ENCODE data around the gene SPRY1.

SPRY1 gene

DNA sequence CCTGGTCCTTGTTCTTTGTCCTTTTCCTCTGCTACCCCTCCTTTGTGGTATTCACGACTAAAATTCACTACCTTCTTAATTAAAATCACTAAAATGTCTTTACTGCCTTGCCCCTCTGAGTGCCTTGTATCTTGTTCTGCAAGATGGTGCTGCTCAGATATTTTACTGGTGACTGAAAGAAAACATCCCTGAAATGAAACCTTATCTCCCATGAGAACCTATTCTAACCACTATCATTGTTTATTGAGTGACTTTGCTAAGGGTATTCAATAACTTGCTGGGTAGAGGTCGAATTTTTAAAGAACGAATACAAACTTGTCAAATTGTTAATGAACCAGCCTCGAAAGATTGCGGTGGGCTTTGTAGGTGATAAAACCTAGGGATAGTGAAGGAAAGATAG lies 52.8 kb downstream of the SPRY1 start:
- no peak for DNase-seq

DNA sequence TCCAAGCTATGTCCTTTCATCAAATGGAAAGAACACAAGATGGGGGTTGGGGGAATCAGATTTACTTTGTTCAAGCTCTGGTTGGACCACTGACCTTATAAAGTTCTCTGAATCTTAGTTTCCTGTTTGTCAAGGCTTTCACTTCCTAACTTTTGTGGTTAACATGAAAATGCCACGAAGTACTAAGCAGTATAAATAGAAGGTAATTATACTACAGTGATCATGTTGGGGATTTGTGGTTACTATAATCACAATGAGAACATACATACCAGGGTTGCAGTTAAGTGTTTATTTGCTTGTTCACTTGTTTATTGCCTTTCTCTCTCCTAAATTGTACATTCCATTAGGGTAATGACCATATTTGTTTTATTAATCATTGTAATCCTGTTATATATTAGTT lies 53.2 kb downstream of the SPRY1 start:
- no peak for DNase-seq

DNA sequence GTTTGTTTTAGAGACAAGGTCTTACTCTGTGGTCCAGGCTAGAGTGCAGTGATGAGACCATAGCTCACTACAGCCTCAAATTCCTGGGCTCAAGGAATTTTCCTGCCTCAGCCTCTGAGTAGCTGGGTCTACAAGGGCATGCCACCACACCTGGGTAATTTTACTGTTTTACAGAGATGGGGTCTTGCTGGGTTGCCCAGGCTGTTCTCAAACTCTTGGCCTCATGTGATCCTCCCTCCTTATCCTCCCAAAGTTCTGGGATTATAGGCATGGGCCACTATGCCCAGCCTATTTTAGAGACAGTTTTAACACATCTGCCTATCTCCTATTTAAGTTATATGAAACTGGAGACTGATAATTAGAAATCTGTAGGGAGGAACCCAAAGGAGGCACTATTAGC lies 53.8 kb downstream of the SPRY1 start:
- no peak for DNase-seq

GRCh38 chr4:123452616-123453015 lies 56.0 kb downstream of the SPRY1 start:
- DNase-seq, result no peak

DNA sequence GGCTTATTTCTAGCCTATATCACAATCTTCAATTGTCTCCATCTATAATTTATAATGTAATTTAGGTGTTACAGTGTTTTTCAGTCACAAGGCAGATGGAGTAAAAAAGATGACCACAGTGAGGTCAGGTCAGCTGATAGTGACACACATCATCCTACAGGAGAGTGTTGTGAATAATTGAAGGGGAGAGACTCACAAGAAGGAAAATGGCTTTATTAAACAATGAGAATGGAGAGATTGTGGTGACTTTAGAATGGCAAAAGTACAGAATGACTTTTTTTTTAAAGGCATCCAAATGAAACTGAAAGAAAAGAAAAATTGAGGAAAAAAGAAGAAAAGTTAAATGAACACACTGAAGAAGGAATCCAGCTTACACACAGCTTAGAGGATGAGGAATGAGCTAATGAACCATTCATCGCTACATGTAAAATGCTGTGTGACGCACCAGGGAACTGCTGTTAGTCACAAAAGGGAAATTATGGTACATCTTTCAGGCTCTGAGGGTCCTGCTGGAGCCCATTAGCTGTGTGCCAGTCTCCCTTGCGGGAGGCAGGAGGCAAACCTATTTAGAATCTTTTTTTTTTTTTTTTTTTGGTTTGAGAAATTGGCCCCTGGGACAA lies 56.6 kb downstream of the SPRY1 start:
- no peak for DNase-seq
